Right cardiac atrium (tissue), 5 donors: ENCODE results near the gene TBXAS1. TPM values are rescaled to one million over a fixed set of nuclear protein-coding genes. Genes with fewer than 3 reads are reported as not detected.
A peak's percentile ranks its signal among the peaks of the same experiment; 100 is the strongest.
"Not testable (repeated sequence)": the region's sequence is repeated elsewhere in the genome, so short reads cannot be mapped to it uniquely, and the experiment has no call there.

Experiments used
- ATAC-seq, 2 donors: fragments of 200-7000 bp; cut with Tn5 transposase; one replicate each; pipeline versions ENCODE4 v1.8.0 to v1.9.1; 2020; ENCODE audit warnings: moderate library complexity in 2 of 2, mild to moderate bottlenecking in 1 of 2
- DNase-seq, 3 donors: peaks; one replicate each; pipeline ENCODE4 v3.0.0-alpha.2; 2020
- H3K27ac ChIP-seq: one replicate; pipeline ENCODE4 v1.5.1; 2013; ENCODE audit warnings: mild to moderate bottlenecking, low read length, control low read depth, moderate library complexity
- H3K27me3 ChIP-seq: one replicate; pipeline ENCODE4 v1.6.1; 2013; ENCODE audit not compliant: control insufficient read depth, insufficient read depth
- H3K4me1 ChIP-seq: one replicate; pipeline ENCODE4 v1.6.1; 2013; ENCODE audit warnings: low read length; ENCODE audit not compliant: control insufficient read depth, insufficient read depth
- H3K4me3 ChIP-seq: one replicate; pipeline ENCODE4 v1.5.1; 2013; ENCODE audit warnings: low read length, control low read depth
- H3K9me3 ChIP-seq: one replicate; pipeline ENCODE4 v1.6.1; 2013; ENCODE audit warnings: low read length; ENCODE audit not compliant: control insufficient read depth
- WGBS: extraction: QIAGEN DNeasy Blood & Tissue Kit; methylation state at CpG from one replicate; pipeline ENCODE4 v1.1.7; 2013; 5-methylcytosine and 5-hydroxymethylcytosine counted together
- intact Hi-C, 4 donors: fragments of 100-400 bp; cut with DNase I; formaldehyde crosslinking; loops; one replicate each; pipeline versions ENCODE4 v1.11.0 to v1.14.0; 2022 to 2023
- polyA plus RNA-seq: library from polyadenylated mRNA; stranded (reverse); fragments of 200-250 nt; gene quantifications from one replicate; pipeline ENCODE4 v1.2.3, GENCODE V29; 2013
- total RNA-seq, 4 donors: library from RNA; stranded (reverse); fragmentation: NEBNext Ultra II Directional; extraction: Animal tissue kit (Norgen Biotek cat#: 25700); gene quantifications; one replicate each; pipeline ENCODE4 v1.2.1, GENCODE V29; 2021
- donor health status: healthy with polysubstance abuse.
- donor health status: DM: no; HTN: yes; CAD: no.
- donor health status: DM: no; HTN: no; CAD: no.
- donor health status: DM: no; HTN: yes; CAD: no; lungs with severe emphysema.
- donor health status: DM: yes; HTN: yes; CAD: no.

The TBXAS1 gene
- total and polyA plus RNA-seq, 5 donors: 3.1 to 9.1 (median 6.8) TPM

- Histone ChIP-seq H3K4me1 (no peaks in the 10 kb centered on the region), H3K9me3 (no peaks in the 10 kb centered on the region), H3K27ac (no peak overlapping the region), H3K4me3 (no peak overlapping the region), H3K27me3 (no peaks in the 10 kb centered on the region)
- DNase-seq: no peak
- intact Hi-C loops: no loop called here
- WGBS: 79% methylated on average over 9 of the region's 9 CpGs
- no peak for ATAC-seq
These were observed 3.3 kb upstream of the TBXAS1 start for GRCh38 chr7:139825666-139826290.

GRCh38 chr7:139827042-139827441 is 2.0 kb upstream of the TBXAS1 start:
- no peak for ATAC-seq
- Histone ChIP-seq H3K4me3 (no peak overlapping the region), H3K9me3 (no peaks in the 10 kb centered on the region), H3K4me1 (no peaks in the 10 kb centered on the region), H3K27ac (no peak overlapping the region), H3K27me3 (no peaks in the 10 kb centered on the region)
- DNase-seq: no peak
- intact Hi-C loops: no loop called here

- no peaks in the 10 kb centered on the region for H3K27me3 ChIP-seq
- WGBS: 89% methylated on average over 2 of the region's 2 CpGs
- no peaks in the 10 kb centered on the region for H3K4me1 ChIP-seq
- H3K27ac ChIP-seq: no peak overlapping the region
- intact Hi-C loops: no loop called here
- no peak overlapping the region for H3K4me3 ChIP-seq
- no peak for ATAC-seq
- no peak for DNase-seq
- no peaks in the 10 kb centered on the region for H3K9me3 ChIP-seq
These were observed 618 bp upstream of the TBXAS1 start for GRCh38 chr7:139828446-139828845.

- Histone ChIP-seq H3K4me3 (peak overlapping the region; percentile 2), H3K9me3 (no peaks in the 10 kb centered on the region), H3K27ac (no peak overlapping the region), H3K27me3 (no peaks in the 10 kb centered on the region), H3K4me1 (no peaks in the 10 kb centered on the region)
- intact Hi-C loops: no loop called here
- DNase-seq (no peak), ATAC-seq (no peak)
- 58% methylated on average over 3 of the region's 3 CpGs for WGBS
These were observed 682 bp downstream of the TBXAS1 start for GRCh38 chr7:139829775-139830117.

- H3K27me3 ChIP-seq: no peaks in the 10 kb centered on the region
- no peaks in the 10 kb centered on the region for H3K4me1 ChIP-seq
- ATAC-seq (no peak), DNase-seq (no peak)
- no peak overlapping the region for H3K27ac ChIP-seq
- peak overlapping the region; percentile 18 for H3K4me3 ChIP-seq
- WGBS: 84% methylated on average over 4 of the region's 4 CpGs
- H3K9me3 ChIP-seq: no peaks in the 10 kb centered on the region
- intact Hi-C loops: no loop called here
These were observed 1.2 kb downstream of the TBXAS1 start for GRCh38 chr7:139830292-139830691.

GRCh38 chr7:139830782-139831501 is 1.9 kb downstream of the TBXAS1 start:
- WGBS: 86% methylated on average over 3 of the region's 3 CpGs
- H3K9me3 ChIP-seq: no peaks in the 10 kb centered on the region
- no peak overlapping the region for H3K27ac ChIP-seq
- DNase-seq (no peak), ATAC-seq (peak in 1 of 2 donors; percentile 48)
- intact Hi-C loops: no loop called here
- no peaks in the 10 kb centered on the region for H3K27me3 ChIP-seq
- no peaks in the 10 kb centered on the region for H3K4me1 ChIP-seq
- peak overlapping the region; percentile 18 for H3K4me3 ChIP-seq

- DNase-seq, H3K27me3 ChIP-seq, ATAC-seq, H3K4me1 ChIP-seq, H3K9me3 ChIP-seq, H3K27ac ChIP-seq, intact Hi-C loops, H3K4me3 ChIP-seq: not testable (repeated sequence)
- 69% methylated on average over 1 of the region's 1 CpG for WGBS
These were observed 6.8 kb downstream of the TBXAS1 start for GRCh38 chr7:139835848-139836247.

GRCh38 chr7:139837291-139837690 is 8.2 kb downstream of the TBXAS1 start:
- 90% methylated on average over 4 of the region's 4 CpGs for WGBS
- H3K27ac ChIP-seq, DNase-seq, H3K4me1 ChIP-seq, H3K27me3 ChIP-seq, ATAC-seq, intact Hi-C loops, H3K4me3 ChIP-seq, H3K9me3 ChIP-seq: not testable (repeated sequence)

GRCh38 chr7:139838276-139838675 is 9.2 kb downstream of the TBXAS1 start:
- H3K4me3 ChIP-seq: no peak overlapping the region
- no peak overlapping the region for H3K27ac ChIP-seq
- H3K27me3 ChIP-seq: no peaks in the 10 kb centered on the region
- intact Hi-C loops: no loop called here
- DNase-seq (no peak), ATAC-seq (no peak)
- no peaks in the 10 kb centered on the region for H3K9me3 ChIP-seq
- 85% methylated on average over 1 of the region's 1 CpG for WGBS
- H3K4me1 ChIP-seq: no peaks in the 10 kb centered on the region

- 69% methylated on average over 6 of the region's 6 CpGs for WGBS
- DNase-seq: no peak
- intact Hi-C loops: no loop called here
- no peak for ATAC-seq
- no peaks in the 10 kb centered on the region for H3K4me1 ChIP-seq
- H3K9me3 ChIP-seq: no peaks in the 10 kb centered on the region
- no peak overlapping the region for H3K27ac ChIP-seq
- H3K27me3 ChIP-seq: no peaks in the 10 kb centered on the region
- no peak overlapping the region for H3K4me3 ChIP-seq
These were observed 9.8 kb downstream of the TBXAS1 start for GRCh38 chr7:139838876-139839275.

GRCh38 chr7:139840776-139841175 is 11.7 kb downstream of the TBXAS1 start:
- DNase-seq: no peak
- Histone ChIP-seq H3K4me3 (no peak overlapping the region), H3K27me3 (no peaks in the 10 kb centered on the region), H3K4me1 (no peaks in the 10 kb centered on the region), H3K27ac (no peak overlapping the region), H3K9me3 (no peaks in the 10 kb centered on the region)
- ATAC-seq: no peak
- 95% methylated on average over 13 of the region's 13 CpGs for WGBS
- intact Hi-C loops: no loop called here
